NCI-H1436 (cell line): ENCODE data around the gene BORCS5.

ENCODE experiments used
- DNase-seq: peaks from one replicate; lab custom pipeline; 2025; lab: John Stamatoyannopoulos, UW

Gene BORCS5

DNA sequence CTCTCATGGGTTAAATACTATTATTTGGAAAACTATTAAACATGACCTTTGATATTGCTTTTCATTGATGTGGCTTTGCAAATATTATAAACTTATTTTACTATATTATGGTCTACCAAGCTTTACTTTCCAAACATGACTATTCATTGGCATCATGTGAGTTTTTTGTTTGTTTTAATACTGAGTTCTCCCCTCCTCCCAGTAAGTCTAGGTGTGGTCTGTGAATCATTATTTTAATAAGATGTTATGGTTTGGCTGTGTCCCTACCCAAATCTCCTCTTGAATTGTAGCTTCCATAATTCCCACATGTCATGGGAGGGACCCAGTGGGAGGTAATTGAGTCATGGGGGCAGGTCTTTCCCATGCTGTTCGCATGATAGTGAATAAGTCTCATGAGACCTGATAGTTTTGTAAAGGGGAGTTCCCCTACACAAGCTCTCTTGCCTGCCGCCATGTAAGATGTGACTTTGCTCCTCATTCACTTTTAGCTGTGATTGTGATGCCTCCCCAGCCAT is 80.0 kb downstream of the BORCS5 start:
- no peak for DNase-seq

DNA sequence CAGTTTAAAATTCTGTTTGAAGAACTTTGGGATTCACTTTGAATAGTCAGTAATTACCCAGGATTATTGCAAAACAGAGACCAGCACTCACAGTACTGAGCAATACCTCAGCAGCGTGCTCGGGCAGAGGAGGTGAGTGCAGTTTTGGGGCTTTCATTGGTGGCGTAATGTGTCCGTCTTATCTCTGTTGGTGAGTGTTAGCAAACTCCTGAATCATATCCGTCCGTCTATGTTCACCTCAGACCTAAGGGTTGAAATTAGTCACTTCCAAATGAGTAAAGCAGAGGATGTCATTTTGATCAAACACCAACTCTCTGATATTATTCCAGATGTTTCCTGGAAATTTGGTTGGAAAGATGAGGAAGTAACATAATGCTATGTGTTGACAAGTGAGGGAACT is 82.8 kb downstream of the BORCS5 start:
- no peak for DNase-seq

DNA sequence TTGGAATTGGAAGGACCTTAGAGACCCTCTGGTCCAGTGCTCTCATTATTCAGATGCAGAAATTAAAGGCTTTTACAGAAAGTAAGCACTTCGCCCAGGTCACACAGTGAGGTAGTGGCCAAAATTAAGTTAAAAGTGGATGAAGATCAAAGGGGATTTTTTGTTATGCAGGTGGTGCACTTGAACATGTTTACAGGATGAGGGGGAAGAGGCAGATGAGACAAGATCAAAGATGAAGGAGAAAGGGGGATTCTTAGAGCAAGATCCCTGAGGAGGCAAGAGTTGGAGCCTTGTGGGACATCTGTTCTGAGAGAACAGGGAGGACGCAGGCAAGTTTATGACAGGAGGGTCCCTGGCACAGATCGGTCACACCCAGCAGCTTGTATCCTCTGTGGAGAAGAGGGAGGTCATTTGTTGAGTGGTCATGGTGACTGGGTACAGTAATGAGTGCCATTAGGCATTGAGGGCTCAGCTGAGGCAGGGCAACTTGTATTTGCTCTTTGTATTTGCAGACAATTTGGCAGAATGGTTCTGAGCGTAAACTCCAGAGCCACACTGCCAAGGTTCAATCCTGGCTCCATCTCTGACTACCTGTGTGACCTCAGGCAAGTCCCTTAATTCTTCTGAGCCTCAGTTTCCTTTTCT is 84.0 kb downstream of the BORCS5 start:
- DNase-seq: peak; percentile 90

DNA sequence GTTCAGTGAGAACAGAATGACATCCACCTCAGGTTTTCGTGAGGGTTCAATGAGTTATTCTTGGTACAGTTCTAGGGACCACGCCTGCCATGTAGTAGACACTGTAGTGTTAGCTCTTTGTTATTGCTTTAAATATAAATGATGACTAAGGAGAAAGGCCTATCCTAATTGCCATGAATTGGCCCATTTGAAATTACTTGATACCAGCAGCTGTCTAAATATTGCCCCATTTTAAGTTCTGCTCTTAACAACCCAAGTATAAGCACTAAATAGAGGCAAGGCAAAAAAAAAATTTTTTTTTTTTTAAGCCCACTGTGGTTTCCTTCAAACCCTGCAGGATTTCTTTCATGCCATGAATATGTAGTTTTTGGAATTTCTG is 84.5 kb downstream of the BORCS5 start:
- DNase-seq: peak; percentile 82

DNA sequence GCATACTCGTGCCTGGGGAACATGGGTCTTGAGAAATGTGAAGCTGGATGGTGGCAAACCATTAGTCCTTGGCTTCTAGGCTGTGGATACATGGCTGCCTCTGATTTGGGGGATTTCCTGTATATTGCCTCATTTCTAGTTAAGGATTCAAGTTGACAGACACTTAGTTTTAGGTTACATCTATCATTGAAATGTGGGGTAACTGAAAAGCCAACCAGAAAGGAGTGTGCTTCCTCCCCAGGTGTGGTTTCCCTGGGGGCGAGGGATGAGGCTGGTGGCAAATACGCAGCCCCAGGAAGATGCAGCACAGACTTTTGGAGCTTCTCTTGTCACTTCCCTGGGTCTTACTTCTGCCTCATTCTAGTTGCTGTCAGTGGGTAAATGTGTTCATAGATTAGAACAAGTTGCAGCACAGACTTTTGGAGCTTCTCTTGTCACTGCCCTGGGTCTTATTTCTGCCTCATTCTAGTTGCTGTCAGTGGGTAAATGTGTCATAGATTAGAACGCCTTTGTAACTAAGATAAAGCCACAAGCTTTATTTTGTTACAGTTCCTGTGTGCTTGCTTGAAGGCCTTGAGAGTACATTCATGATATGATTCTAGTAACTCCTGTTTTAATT is 85.1 kb downstream of the BORCS5 start:
- no peak for DNase-seq

DNA sequence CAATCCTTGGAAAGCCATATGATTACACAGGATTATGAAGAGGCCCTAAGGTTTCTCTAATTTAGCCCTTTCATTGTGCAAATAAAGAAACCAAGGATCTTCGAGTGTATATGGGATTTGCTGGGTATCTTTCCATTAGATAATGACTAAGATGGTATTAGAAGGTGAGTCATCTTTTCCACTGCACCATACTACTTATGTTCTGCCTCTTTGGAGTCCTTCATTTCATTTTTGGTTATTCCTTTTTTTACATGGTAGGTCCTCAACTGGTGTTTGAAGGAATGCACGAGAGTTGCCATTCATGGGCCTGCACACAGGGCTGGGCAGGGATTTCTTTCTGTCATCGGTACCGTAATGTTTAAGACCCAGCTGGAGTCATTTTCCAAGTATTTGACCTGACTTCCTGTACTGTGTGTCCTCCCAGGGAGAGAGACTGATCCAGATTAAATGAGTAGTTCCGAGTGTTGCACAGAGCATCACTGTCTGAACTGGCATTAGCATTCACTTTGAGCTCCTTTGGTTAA is 85.7 kb downstream of the BORCS5 start:
- peak; percentile 48 for DNase-seq

DNA sequence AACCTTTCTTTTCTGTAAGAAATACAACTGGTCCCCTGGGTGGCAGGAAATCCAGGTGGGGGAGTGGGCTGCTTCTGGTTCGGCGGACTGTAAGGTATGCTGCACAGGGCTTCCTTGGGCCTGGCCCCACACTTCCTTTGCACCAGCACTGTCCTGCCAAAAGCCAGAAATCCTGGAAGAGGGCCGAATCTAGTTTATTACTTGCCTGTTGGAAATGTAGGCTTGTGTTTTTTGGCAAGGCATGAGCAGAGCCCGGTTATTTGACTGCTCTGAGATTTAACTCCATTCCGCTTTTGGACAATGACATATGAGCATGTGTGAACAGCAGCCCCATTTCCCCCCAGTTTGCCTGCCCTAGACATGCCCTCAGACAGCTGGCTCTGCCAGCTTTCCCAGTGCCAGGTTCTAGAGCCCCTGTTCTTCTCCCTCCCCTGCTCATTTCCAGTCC is 86.6 kb downstream of the BORCS5 start:
- DNase-seq: no peak

DNA sequence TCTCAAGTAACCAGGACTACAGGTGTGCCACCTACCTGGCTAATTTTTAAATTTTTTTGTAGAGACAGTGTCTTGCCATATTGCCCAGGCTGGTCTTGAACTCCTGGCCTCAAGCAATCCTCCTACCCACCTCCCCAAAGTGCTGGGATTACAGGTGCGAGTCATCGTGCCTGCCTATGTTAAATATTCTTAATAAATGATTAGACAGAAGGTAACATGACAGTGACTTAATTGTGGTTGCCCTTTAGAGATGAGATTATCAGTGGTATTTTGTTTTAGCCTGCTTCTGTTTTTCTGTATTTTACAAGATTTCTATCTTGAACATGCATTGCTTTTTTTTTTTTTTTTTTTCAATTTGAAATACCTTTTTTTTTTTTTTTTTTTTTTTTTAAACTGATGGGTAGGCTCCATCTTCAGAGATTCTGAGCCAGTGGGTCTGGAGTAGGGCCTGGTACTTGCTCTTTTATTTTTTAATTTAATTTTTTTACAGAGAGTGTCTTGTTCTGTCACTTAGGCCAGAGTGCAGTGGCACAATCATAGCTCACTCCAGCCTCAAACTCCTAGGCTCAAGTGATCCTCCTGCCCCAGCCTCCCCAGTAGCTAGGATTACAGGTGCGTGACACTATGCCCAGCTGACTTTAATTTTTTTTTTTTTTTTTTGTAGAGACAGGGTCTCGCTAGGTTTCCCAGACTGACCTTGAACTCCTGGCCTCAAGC is 88.4 kb downstream of the BORCS5 start:
- DNase-seq: no peak

GRCh38 chr12:12445882-12446181 is 89.0 kb downstream of the BORCS5 start:
- no peak for DNase-seq

GRCh38 chr12:12446786-12447185 is 89.9 kb downstream of the BORCS5 start:
- no peak for DNase-seq

DNA sequence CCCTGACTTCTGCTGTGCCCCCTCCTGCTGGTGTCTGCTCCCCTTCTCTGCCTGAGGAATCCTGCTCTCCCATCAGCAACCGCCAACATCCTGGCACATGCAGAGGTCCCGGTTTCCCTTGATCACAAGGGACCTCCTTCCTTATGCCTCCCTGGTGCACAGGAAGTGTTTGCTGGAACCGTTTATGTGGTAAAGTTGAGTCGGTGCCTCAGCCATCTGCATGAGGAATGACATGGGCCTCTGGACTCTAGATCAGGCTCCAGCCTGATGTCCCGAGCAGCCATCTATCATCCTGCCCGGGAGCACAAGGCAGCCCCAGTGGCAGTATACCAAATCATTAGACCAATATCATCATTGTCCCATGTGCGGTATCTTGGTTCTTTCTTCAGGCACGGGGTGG is 90.4 kb downstream of the BORCS5 start:
- DNase-seq: no peak

DNA sequence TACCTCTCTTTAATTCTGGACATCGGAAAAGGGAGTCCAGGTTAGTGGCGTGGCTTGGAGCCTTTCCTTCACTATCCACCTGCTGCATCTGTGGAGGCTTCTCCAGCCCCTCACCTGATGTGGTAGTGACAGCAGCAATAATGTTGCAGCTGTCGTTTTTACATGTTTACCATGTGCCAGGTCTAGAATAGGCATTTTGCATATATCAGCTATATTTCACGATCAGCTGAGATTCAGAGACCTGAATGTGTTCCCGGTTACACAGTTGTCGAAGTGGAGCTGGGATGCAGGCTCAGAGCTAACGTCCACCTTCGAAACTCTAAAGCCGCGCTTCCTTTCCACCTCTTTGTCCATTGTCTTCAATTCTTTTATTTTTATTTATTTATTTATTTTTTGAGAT is 91.0 kb downstream of the BORCS5 start:
- no peak for DNase-seq

GRCh38 chr12:12449533-12450025 is 92.7 kb downstream of the BORCS5 start:
- DNase-seq: peak; percentile 60

GRCh38 chr12:12450043-12450471 is 93.2 kb downstream of the BORCS5 start:
- DNase-seq: no peak

GRCh38 chr12:12451098-12451497 is 94.2 kb downstream of the BORCS5 start:
- no peak for DNase-seq

GRCh38 chr12:12452326-12452902 is 95.5 kb downstream of the BORCS5 start:
- DNase-seq: no peak

GRCh38 chr12:12453635-12454034 is 96.8 kb downstream of the BORCS5 start:
- no peak for DNase-seq

DNA sequence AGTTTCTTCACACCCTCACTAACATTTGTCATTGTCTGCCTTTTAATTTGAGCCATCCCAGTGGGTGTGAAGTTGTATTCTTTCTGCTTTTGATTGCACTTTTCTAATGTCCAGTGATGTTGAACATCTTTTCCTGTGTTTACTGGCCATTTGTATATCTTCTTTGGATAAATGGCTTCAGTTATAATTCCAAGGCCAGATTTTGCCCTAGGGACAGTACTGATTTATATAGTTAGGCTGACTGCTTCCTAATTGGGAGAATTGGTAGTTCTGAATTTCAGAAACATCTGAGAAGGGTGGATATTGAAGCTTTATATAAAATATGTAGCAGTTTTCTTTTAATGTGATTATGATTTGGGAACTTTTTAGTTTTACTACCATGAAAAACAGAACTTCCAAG is 97.4 kb downstream of the BORCS5 start:
- no peak for DNase-seq

- DNase-seq: no peak
Measured at GRCh38 chr12:12456637-12457036, 99.8 kb downstream of the BORCS5 start.

- no peak for DNase-seq
Measured at GRCh38 chr12:12460935-12461922, 104.4 kb downstream of the BORCS5 start.

DNA sequence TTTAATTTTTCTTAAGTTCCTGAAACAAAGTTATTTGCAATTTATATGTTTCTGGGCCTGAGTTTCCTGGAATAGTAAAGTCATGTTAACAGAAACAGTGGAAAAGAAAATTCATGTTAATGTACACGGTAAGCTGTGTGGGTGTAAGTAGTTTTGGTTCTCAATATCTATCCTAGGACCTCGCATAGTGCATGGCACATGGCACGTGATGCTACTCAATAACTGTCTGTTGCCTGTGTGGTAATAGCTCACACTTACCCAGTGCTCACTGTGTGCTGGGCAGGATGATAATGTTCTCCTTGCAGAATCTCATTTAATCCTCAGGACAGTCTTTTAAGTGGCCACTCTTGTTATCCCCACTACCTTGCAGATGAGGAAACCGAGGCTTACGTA is 105.0 kb downstream of the BORCS5 start:
- no peak for DNase-seq
